Aorta (tissue), 5 donors: Measurements from ENCODE around the gene ATXN1. TPM values are rescaled to one million over a fixed set of nuclear protein-coding genes. Genes with fewer than 3 reads are reported as not detected.

ENCODE experiments used
- ATAC-seq: fragments of 200-7000 bp; cut with Tn5 transposase; one replicate; pipeline ENCODE4 v1.9.1; 2022; ENCODE audit warnings: moderate library complexity; ENCODE audit not compliant: low FRiP score
- DNase-seq, 2 donors: peaks; one replicate each; pipeline ENCODE4 v3.0.0-alpha.2; 2020
- H3K27ac ChIP-seq, 2 donors: one replicate each; pipeline ENCODE4 v1.5.1; 2013; ENCODE audit warnings: low read length in 2 of 2, mild to moderate bottlenecking in 2 of 2, moderate library complexity in 2 of 2, control low read depth in 1 of 2, inconsistent platforms in 1 of 2, low read depth in 1 of 2
- H3K27me3 ChIP-seq, 2 donors: one replicate each; pipeline ENCODE4 v1.6.1; 2013; ENCODE audit warnings: control low read depth in 1 of 2, low read length in 1 of 2, mild to moderate bottlenecking in 1 of 2, moderate library complexity in 1 of 2; ENCODE audit not compliant: insufficient read depth in 2 of 2, control insufficient read depth in 1 of 2
- H3K36me3 ChIP-seq, 2 donors: one replicate each; pipeline ENCODE4 v1.6.1; 2013; ENCODE audit warnings: control low read depth in 1 of 2, low read length in 1 of 2, mild to moderate bottlenecking in 1 of 2; ENCODE audit not compliant: insufficient read depth in 2 of 2, control insufficient read depth in 1 of 2
- H3K4me1 ChIP-seq, 2 donors: one replicate each; pipeline ENCODE4 v1.6.1; 2013; ENCODE audit warnings: low read length in 2 of 2, control low read depth in 1 of 2, mild to moderate bottlenecking in 1 of 2, moderate library complexity in 1 of 2; ENCODE audit not compliant: insufficient read depth in 2 of 2, control insufficient read depth in 1 of 2
- H3K4me3 ChIP-seq, 2 donors: one replicate each; pipeline ENCODE4 v1.5.1; 2013; ENCODE audit warnings: low read length in 2 of 2, control low read depth in 1 of 2, mild to moderate bottlenecking in 1 of 2
- H3K9me3 ChIP-seq: one replicate; pipeline ENCODE4 v1.6.1; 2013; ENCODE audit warnings: mild to moderate bottlenecking, low read length; ENCODE audit not compliant: control insufficient read depth
- WGBS, 2 donors: extraction: QIAGEN DNeasy Blood & Tissue Kit; methylation state at CpG; one replicate each; pipeline ENCODE4 v1.1.7; 2013; 5-methylcytosine and 5-hydroxymethylcytosine counted together
- intact Hi-C, 2 donors: fragments of 100-400 bp; cut with DNase I; formaldehyde crosslinking; loops; one replicate each; pipeline versions ENCODE4 v1.14.2 to v1.15.0; 2022
- polyA plus RNA-seq, 2 donors: library from polyadenylated mRNA; stranded (reverse); fragments of 200-250 nt; gene quantifications; one replicate each; pipeline ENCODE4 v1.2.3, GENCODE V29; 2013
- total RNA-seq, 2 donors: library from RNA; stranded (reverse); fragmentation: NEBNext Ultra II Directional; extraction: Animal tissue kit (Norgen Biotek cat#: 25700); gene quantifications; one replicate each; pipeline ENCODE4 v1.2.1, GENCODE V29; 2021
- donor health status: healthy with polysubstance abuse.
- donor health status: Bipolar disorder and iron deficiency.
- donor health status: DM: no; HTN: no; CAD: no.
- donor health status: DM: no; HTN: no; CAD: no.
- donor health status: DM: yes; HTN: yes; CAD: no.

ATXN1 gene
- total and polyA plus RNA-seq, 4 donors, result 11.5 to 85.5 (median 45.8) TPM

- ATAC-seq (peak; percentile 85), DNase-seq (peak; percentile 52 to 79)
- intact Hi-C loops, result no loop called here
- Histone ChIP-seq H3K4me1 (no peaks in the 10 kb centered on the region), H3K4me3 (no peak overlapping the region), H3K27me3 (no peaks in the 10 kb centered on the region), H3K27ac (no peak overlapping the region), H3K9me3 (no peaks in the 10 kb centered on the region), H3K36me3 (no peaks in the 10 kb centered on the region)
- 10 to 22% methylated on average over 24 of the region's 24 CpGs for WGBS, 2 donors
Observed at GRCh38 chr6:16803294-16804200, 42.3 kb upstream of the ATXN1 start.

GRCh38 chr6:16802071-16802470 lies 40.8 kb upstream of the ATXN1 start:
- H3K4me1 ChIP-seq, result no peaks in the 10 kb centered on the region
- H3K27ac ChIP-seq, result no peak overlapping the region
- WGBS, 2 donors, result 4 to 7% methylated on average over 2 of the region's 2 CpGs
- no peaks in the 10 kb centered on the region for H3K36me3 ChIP-seq
- intact Hi-C loops, result no loop called here
- H3K9me3 ChIP-seq, result no peaks in the 10 kb centered on the region
- no peak for DNase-seq
- ATAC-seq, result peak; percentile 58
- no peaks in the 10 kb centered on the region for H3K27me3 ChIP-seq
- no peak overlapping the region for H3K4me3 ChIP-seq

- Histone ChIP-seq H3K27me3 (no peaks in the 10 kb centered on the region), H3K4me1 (no peaks in the 10 kb centered on the region), H3K27ac (no peak overlapping the region), H3K36me3 (no peaks in the 10 kb centered on the region), H3K4me3 (no peak overlapping the region), H3K9me3 (no peaks in the 10 kb centered on the region)
- DNase-seq (no peak), ATAC-seq (no peak)
- 80 to 87% methylated on average over 2 of the region's 2 CpGs for WGBS, 2 donors
- intact Hi-C loops, result no loop called here
Observed at GRCh38 chr6:16800942-16801341, 39.7 kb upstream of the ATXN1 start.

DNA sequence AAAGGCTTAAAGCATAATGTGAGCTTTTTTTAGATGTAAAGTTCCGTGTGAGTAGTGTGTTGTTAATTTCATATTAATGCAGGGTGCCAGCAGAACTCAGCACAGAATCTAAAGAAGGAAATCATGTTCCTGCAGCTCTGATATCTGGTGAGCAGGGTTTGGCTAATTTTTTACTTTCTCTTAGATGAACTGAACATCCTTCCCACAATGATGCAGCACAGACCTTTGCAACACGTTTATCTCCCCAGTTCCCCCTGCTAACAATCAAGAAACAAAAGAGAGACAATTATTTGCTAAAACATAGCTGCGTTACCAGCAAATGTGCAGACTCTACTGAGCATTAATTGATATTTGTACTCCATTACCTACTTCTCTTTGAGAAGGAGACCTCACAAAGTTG lies 39.1 kb upstream of the ATXN1 start:
- no peaks in the 10 kb centered on the region for H3K4me1 ChIP-seq
- 77 to 81% methylated on average over 3 of the region's 3 CpGs for WGBS, 2 donors

GRCh38 chr6:16799279-16800193 lies 38.3 kb upstream of the ATXN1 start:
- no peaks in the 10 kb centered on the region for H3K9me3 ChIP-seq
- ATAC-seq, result no peak
- intact Hi-C loops, result no loop called here

More for the DNA sequence above, 39.1 kb upstream of the ATXN1 start:
- H3K36me3 ChIP-seq, result no peaks in the 10 kb centered on the region
- H3K9me3 ChIP-seq, result no peaks in the 10 kb centered on the region
- DNase-seq (no peak), ATAC-seq (no peak)
- H3K27me3 ChIP-seq, result no peaks in the 10 kb centered on the region
- no peak overlapping the region for H3K4me3 ChIP-seq
- intact Hi-C loops, result no loop called here
- no peak overlapping the region for H3K27ac ChIP-seq

GRCh38 chr6:16793828-16794412 lies 32.7 kb upstream of the ATXN1 start:
- Histone ChIP-seq H3K9me3 (no peaks in the 10 kb centered on the region), H3K27me3 (no peaks in the 10 kb centered on the region), H3K4me3 (no peak overlapping the region), H3K4me1 (no peaks in the 10 kb centered on the region), H3K36me3 (no peaks in the 10 kb centered on the region), H3K27ac (no peak overlapping the region)
- no peak for ATAC-seq
- intact Hi-C loops, result no loop called here
- DNase-seq, result no peak
- WGBS, 2 donors, result 88 to 89% methylated on average over 3 of the region's 3 CpGs

More at GRCh38 chr6:16799279-16800193, 38.3 kb upstream of the ATXN1 start:
- Histone ChIP-seq H3K27ac (no peak overlapping the region), H3K27me3 (no peaks in the 10 kb centered on the region), H3K4me1 (no peaks in the 10 kb centered on the region), H3K36me3 (no peaks in the 10 kb centered on the region), H3K4me3 (no peak overlapping the region)
- no peak for DNase-seq
- 80 to 81% methylated on average over 8 of the region's 8 CpGs for WGBS, 2 donors

DNA sequence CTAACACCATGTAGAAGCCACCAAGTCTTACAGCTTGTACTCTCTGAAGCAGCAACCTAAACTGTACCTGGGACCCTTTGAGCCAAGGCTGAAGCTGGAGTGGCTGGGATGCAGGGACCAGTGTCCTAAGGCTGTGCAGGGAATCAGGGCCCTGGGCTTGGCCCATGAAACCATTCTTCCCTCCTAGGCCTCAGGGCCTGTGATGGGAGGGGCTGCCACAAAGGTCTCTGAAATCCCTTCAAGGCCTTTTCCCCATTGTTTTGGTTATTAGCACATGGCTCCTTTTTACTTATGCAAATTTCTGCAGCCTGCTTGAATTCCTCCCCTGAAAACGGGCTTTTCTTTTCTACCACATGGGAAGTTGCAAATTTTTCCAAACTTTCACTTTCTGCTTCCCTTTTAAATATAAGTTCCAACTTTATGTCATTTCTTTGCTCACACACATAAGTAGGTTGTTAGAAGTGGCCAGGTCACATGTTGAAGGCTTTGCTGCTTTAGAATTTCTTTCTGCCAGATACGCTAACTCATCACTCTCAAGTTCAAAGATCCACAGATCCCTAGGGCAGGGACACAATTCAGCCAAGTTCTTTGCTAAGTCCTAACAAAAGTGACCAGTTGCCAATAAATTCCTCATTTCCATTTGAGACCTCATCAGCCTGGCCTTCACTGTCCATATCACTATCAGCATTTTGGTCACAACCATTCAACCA lies 28.2 kb upstream of the ATXN1 start:
- Histone ChIP-seq H3K9me3 (no peaks in the 10 kb centered on the region), H3K36me3 (no peaks in the 10 kb centered on the region), H3K27ac (no peak overlapping the region), H3K4me1 (no peaks in the 10 kb centered on the region), H3K4me3 (no peak overlapping the region), H3K27me3 (no peaks in the 10 kb centered on the region)
- WGBS, 2 donors, result 90 to 92% methylated on average over 2 of the region's 2 CpGs
- DNase-seq (no peak), ATAC-seq (no peak)
- intact Hi-C loops, result no loop called here

DNA sequence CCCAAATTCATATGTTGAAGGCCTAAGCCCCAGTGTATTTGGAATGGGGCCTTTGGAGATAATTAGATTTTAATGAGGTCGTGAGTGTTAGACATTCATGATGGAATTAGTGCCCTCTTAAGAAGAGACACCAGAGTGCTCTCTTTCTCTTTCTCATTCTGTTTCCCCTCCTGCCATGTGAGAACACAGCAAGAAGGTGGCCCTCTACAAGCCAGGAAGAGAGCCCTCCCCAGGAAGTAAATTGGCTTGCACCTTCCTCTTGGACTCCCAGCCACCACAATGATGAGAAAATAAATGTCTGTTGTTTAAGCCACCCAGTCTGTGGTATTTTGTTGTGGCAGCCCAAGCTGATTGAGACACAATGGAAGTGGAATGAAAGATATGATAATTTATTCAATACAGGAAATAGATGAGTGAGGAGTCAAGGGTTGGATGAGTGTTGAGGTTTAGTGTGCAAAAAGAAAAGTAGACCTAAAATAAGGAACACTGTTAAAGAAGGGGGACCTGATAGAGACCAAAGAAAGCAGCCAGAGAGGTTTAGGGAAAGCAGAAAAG lies 25.9 kb upstream of the ATXN1 start:
- Histone ChIP-seq H3K36me3 (no peaks in the 10 kb centered on the region), H3K9me3 (no peaks in the 10 kb centered on the region), H3K4me1 (no peaks in the 10 kb centered on the region), H3K27me3 (no peaks in the 10 kb centered on the region), H3K4me3 (no peak overlapping the region), H3K27ac (no peak overlapping the region)
- ATAC-seq, result no peak
- DNase-seq, result no peak
- intact Hi-C loops, result no loop called here
- 83 to 85% methylated on average over 1 of the region's 1 CpG for WGBS, 2 donors
